Fibroblast of the aortic adventitia (primary cell): ENCODE measurements around the gene ICAM5. TPM values are rescaled to one million over a fixed set of nuclear protein-coding genes. Genes with fewer than 3 reads are reported as not detected.

Source experiments
- DNase-seq: peaks from one replicate; pipeline ENCODE4 v3.0.0-alpha.2; 2010; ENCODE audit warnings: low read depth
- H3K4me3 ChIP-seq: 2 replicates; pipeline ENCODE4 v1.5.1; 2011; ENCODE audit warnings: low read depth, mild to moderate bottlenecking, control low read depth, low read length, moderate library complexity
- total RNA-seq: library from RNA; depleted of rRNA; stranded (reverse); fragments of >200 nt; gene quantifications from 2 replicates; pipeline ENCODE4 v1.2.3, GENCODE V29; 2012; ENCODE audit warnings: low replicate concordance
- TF ChIP-seq, protein P1 (sequence below): IDR thresholded peaks from 2 replicates; pipeline ENCODE4 v1.5.1; 2011; ENCODE audit warnings: mild to moderate bottlenecking, low read length, control low read depth, inconsistent platforms; ENCODE audit not compliant: insufficient read depth

ICAM5 gene
- total RNA-seq, 1 donor, result 1.2 TPM

DNA sequence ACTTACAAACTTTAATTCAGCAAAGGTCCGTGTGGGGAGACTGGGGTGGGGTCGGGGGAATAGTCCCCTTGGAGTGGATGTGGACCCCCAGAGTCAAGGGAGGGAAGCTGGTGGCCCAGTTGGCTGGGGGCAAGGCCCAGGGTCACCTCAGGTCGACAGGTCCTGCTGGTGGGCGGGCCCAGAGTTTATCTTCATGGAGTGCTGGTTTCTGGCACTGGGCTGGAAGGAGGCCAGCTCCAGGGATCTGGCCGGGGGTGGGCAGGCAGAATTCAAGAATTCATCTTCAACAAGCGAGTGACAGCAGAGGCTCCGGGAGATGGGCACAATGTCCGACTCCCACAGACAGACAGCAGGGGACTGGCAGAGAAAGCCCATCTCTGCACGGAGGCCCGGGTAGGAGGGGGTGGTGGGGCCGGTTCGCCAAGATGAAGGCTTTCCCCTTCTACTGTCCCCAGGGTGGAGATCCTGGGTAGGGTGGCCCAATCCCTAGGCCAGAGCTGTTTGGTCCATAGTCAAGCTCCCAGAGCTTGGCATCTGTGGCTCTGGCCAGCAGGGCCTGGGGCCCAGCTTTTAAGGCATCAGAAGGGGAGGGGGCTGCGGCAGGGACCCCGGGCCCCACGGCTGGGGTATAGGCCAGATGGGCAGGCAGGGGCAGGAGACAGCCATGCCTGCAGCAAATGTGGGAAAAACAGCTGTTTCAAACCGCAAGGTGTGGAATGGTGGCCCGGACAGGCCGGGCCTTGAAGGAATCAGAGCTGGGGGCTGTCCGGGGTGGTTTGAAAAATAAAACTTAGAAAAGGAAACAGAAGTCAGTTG is 26.7 kb downstream of the ICAM5 start:
- H3K4me3 ChIP-seq, result no peak overlapping the region
- TF ChIP-seq, protein P1, sequence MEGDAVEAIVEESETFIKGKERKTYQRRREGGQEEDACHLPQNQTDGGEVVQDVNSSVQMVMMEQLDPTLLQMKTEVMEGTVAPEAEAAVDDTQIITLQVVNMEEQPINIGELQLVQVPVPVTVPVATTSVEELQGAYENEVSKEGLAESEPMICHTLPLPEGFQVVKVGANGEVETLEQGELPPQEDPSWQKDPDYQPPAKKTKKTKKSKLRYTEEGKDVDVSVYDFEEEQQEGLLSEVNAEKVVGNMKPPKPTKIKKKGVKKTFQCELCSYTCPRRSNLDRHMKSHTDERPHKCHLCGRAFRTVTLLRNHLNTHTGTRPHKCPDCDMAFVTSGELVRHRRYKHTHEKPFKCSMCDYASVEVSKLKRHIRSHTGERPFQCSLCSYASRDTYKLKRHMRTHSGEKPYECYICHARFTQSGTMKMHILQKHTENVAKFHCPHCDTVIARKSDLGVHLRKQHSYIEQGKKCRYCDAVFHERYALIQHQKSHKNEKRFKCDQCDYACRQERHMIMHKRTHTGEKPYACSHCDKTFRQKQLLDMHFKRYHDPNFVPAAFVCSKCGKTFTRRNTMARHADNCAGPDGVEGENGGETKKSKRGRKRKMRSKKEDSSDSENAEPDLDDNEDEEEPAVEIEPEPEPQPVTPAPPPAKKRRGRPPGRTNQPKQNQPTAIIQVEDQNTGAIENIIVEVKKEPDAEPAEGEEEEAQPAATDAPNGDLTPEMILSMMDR, result no peak
- no peak for DNase-seq

- TF ChIP-seq, protein P1, result no peak
- DNase-seq, result no peak
- H3K4me3 ChIP-seq, result no peak overlapping the region
Observed at GRCh38 chr19:10317045-10317856, 27.5 kb downstream of the ICAM5 start.

- TF ChIP-seq, protein P1, result no peak
- no peak for DNase-seq
- H3K4me3 ChIP-seq, result no peak overlapping the region
Observed at GRCh38 chr19:10317857-10318462, 28.2 kb downstream of the ICAM5 start.

DNA sequence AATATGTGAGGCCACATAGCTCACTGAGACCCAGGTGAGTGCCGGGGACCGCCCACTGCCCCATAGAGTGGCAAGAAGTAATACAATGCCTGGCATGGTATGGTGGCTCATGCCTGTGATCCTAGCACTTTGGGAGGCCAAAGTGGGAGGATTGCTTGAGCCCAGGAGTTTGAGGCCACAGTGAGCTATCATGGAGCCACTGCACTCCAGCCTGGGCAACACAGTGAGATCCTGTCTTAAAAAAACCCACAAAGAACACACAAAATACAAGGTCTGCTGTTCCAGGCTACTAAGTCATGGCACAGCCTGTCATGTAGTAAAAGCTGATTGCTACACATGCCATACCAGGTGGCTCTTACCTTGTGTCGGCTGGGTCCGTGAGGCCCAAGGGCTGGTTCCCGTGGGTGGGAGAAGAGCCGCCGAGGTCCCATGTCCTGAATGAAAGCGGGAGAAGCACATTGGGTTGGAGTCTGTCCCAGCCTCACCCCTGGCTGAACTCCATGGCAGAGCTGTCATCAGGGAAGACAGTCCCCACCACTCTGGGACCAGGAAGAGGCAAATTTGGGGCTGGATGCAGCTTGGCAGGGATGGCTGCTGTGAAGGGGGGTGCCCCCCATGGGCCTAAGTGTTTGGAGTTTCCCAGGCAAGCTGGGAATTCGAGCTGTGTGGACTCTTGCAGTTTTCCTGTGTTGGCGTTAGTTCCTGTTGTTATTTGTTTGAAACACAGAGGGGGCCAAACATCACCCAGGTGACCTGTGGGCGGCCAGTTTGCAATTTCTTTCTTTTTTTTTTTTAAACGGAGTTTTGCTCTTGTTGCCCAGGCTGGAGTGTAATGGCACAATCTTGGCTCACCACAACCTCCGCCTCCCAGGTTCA is 29.3 kb downstream of the ICAM5 start:
- TF ChIP-seq, protein P1, result no peak
- no peak for DNase-seq
- no peak overlapping the region for H3K4me3 ChIP-seq

GRCh38 chr19:10320602-10321416 is 31.1 kb downstream of the ICAM5 start:
- H3K4me3 ChIP-seq, result no peak overlapping the region
- TF ChIP-seq, protein P1, result no peak
- no peak for DNase-seq

GRCh38 chr19:10321417-10321797 is 31.7 kb downstream of the ICAM5 start:
- DNase-seq, result no peak
- no peak overlapping the region for H3K4me3 ChIP-seq
- TF ChIP-seq, protein P1, result no peak
